NCI-H748 (cell line): ENCODE measurements around the gene PLPP1.
"Not testable (repeated sequence)": the region's sequence is repeated elsewhere in the genome, so short reads cannot be mapped to it uniquely, and the experiment has no call there.

Experiments
- DNase-seq: peaks from one replicate; lab custom pipeline; 2025; ENCODE audit not compliant: unreplicated experiment; lab: John Stamatoyannopoulos, UW

Gene PLPP1

DNA sequence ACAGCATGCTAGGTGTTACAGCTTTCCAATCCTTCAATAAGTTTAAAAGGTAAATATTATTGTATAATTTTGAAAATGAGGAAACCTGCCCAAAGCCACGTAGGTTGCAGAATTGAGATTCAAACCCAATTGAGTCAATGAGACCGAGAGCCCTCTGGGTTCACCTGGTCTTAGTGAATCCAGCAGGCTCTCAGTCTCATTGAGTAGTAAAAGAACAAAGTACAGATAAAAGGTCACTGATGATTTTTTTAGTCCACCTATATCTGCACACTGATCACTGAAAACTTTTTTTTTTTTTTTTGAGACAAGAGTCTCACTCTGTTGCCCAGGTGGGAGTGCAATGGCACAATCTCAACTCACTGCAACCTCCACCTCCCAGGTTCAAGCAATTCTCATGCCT, 27.2 kb downstream of the PLPP1 start:
- no peak for DNase-seq

DNA sequence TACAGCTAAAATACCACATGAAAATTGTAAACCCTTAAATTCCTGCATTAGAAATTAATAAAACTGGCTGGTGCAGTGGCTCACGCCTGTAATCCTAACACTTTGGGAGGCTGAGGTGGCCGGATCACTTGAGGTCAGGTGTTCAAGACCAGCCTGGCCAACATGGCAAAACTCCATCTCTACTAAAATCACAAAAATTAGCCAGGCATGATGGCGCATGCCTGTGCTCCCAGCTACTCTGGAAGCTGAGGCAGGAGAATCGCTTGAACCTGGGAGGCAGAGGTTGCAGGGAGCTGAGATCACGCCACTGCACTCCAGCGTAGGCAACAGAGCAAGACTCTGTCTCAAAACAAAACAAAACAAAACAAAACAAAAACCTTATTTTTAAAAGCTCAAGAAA, 29.1 kb downstream of the PLPP1 start:
- DNase-seq, result not testable (repeated sequence)

DNA sequence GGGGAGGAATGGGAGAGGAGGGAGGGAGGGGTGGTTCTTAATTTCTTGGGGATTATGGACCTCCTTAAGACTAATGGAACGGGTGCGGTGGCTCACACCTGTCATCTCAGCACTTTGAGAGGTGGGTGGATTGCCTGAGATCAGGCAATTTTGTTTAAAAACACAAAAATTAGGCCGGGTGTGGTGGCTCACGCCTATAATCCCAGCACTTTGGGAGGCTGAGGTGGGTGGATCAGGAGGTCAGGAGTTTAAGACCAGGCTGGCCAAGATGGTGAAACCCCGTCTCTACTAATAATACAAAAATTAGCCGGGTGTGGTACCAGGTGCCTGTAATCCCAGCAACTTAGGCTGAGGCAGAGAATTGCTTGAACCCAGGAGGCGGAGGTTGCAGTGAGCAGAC, 30.8 kb downstream of the PLPP1 start:
- DNase-seq, result not testable (repeated sequence)

DNA sequence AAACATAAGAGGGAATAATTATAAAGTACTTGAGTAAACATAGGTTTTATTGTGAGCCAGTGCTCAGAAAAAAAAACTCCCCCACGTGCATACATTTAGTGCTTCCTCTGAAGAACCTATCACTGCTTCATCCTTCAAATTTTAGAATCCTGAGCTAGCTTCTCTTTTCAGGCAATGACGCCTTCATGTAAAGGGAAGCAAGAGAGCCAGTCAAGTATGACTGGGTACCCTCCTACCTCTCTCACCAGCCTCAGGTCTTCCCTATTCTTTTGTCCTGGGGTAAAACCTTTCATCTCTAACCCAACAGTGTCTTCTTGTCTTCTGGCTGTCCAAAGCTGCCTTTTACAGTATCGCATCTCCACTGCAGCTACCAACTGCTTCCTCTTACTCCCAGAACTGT, 32.0 kb downstream of the PLPP1 start:
- DNase-seq, result no peak

DNA sequence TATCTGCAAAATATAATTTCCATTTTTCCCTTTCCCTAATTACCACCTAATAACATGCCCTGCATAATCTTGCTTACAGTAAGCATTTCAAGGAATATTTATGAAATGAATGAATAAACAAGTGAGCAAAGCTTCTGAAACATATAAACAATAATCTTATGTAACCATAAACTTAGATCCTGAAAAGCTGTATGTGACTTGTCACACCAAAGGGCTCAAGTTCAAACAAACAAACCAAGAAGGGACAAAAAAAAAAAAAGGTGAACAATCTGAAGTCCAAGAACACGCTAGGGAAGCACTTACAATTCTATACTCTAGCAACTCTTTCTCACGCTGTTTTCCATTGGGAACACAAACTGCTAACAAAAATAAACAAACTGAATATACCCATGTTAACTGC, 36.3 kb downstream of the PLPP1 start:
- no peak for DNase-seq

DNA sequence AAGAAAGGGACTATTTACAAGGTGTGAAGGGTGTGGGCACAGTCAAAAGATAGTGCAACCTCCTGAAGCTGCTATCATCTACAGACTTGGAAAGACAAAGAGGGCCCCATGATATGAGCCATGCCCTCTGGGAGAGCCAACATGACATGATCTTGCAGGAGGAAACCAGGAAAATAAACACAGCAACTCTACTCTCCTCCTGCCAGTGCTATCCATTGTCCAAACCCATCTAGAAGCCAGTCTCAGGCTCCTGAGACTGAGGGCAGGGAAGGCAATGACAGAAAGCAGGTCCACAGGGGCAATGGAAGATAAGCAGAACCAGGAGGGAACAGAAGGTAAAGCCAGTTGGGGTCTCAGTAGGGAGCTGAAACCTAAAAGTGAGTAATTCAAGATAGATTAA, 37.1 kb downstream of the PLPP1 start:
- no peak for DNase-seq

DNA sequence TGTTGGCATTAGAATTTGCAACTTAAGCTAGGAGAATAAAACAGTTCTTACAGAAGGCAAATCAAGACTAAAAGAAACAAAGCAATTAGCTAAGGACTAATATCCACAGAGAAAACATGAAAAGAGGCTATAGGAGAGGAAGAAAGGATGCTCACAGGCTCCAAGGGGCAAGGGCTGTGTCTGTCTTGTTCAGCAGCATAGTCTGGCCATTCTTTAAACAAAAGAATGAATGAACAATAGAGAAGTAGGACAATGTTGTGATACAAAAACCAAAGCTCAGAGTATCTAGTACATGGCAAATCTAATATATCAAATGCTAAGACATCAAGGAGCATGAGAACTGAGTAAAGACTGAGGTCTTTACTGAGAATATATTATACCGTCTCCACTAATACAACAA, 39.5 kb downstream of the PLPP1 start:
- DNase-seq, result no peak

DNA sequence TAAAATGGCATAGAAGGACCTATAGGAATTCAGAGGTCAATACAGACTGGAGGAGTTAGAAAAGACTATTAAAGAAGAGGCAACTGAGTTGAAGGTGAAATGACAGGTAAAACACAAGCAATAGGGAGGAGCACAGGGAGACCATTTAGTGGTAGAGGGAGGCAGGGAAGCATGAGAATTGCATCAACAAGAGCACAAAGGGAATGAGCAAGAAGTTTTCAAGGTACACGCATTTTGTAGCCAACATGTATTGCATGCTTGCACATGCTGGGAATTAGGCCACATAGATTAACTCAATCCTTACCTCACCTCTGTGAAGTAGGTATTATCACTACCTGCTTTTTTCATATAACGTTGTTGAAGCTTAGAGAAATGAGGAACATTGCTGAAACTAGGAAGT, 42.3 kb downstream of the PLPP1 start:
- no peak for DNase-seq

DNA sequence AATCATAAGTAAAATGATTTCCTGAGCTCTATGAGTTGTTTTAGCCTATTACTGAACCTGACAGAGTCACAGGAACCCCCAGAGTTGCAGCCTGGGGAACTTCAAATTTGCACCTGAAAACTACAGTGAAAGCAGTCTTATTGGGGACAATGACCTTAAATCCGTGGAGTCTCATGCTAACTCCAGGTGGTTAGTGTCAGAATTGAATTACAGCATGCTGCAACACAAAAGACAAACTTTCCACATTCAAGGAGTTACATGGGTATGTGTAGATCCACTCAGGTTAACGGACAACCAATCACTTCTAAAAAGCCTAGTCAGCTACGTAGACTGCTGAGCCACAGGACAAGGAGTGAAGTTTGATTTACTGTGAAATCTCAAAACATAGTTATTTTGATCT, 49.7 kb downstream of the PLPP1 start:
- no peak for DNase-seq

DNA sequence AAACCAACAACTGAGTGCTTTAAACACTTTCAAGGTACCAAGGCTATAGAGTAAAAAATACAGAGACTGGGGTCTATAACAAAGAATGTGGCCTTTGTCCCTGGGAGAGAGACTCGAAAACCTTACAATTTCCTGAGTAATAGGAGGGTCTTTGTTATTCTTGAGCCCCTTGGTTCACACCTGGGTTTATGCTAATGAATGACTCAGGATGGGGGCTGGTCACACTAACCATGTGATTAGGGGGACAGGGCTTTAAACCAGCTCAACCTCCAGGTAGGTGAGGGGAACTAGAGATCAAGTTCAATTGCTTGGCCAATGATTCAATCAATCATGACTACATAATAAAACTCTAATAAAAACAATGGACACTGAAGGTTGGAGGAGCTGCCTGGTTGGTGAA, 50.2 kb downstream of the PLPP1 start:
- no peak for DNase-seq

DNA sequence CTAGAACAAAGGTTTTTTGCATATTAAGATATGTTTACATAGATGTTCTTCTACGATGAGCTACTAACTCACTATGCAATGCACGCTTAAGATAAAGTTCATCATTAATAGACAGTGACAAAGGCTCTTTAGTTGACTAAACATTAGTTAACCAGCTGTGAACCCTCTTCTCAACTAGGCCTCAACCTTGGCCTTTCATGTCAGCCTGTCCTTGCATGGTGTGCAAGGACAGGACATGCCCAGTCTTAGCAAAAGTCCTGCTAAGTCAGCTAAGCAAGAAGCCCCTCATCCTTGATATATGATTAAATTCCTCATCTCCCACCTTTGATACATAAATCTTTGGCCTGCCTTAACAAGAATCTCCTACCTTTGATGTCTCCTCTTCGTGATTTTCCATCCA, 50.9 kb downstream of the PLPP1 start:
- no peak for DNase-seq

DNA sequence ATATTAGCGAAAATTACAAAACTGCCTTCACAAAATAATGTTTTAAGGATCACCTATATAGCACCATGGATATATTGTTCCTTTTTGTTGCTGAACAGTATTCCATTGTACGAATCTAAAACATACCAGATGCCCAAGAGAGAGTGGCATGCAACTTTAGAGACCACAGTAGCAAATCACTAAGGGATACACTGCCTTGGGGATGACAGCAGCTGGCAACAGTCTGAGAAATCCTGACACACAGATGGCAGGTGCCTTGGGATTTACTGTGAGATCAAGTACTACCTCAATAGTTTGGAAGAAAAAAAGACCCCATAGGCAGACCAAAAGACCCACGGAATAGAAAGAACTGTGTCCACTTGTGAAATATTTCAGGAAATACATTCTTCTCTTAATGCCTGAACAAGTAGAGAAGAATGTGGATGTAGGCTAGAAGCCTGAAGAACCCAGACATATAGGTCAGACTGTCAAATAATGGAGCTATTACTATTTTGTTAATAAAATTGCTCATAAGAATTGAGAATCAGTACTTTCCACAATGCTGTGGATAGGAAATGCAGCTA, 53.4 kb downstream of the PLPP1 start:
- no peak for DNase-seq

DNA sequence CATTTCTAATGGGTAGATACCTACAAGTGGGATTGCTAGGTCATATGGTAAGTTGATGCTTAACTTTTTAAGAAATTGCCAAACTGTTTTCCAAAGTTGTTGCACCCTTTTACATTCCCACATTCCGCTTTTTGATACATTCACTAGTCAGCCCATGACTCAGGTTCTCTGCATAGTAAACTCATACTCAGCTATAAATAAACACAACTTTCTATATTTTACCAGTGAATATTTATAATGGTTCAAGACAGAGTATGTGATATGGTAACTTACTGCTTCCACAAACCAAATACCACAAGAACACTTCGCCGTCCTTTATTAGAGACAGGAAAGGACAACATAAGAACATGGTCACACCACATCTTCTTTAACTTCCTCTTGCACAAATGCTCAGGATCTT, 54.0 kb downstream of the PLPP1 start:
- DNase-seq, result no peak

DNA sequence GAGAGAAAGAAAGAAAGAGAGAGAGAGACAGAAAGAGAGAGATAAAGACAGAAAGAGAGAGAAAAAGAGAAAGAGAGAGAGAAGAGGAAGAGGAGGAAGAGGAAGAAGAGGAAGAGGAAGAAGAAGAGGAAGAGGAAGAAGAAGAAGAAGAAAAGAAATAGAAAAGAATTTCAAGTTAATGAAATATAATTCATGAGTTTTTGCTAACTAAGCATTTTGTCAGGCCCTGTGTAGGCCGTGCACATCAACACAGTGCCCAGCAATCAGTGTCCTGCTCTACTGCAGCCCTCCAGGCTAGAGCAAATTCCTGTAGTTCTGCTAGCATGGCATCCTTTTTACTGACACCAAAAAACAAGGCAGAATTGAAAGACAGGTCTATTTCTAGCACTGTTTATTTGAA, 62.1 kb downstream of the PLPP1 start:
- no peak for DNase-seq

DNA sequence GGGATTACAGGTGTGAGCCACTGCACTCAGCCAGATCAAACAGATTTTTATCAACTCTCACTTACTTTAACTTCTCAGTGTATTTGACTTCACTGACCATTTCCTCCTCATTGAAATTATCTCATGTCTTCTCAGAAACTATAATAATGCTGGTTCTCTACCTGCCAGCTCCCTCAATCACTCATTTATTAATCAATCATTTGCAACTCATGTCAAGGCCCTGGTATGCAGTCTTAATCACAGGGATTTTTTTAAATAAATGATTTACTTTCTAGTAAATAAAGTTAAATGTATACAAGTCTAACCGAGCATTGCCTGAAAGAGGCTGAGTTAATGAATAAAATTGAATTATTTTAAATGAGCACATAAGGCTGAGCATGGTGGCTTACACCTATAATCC, 63.3 kb downstream of the PLPP1 start:
- DNase-seq, result no peak

DNA sequence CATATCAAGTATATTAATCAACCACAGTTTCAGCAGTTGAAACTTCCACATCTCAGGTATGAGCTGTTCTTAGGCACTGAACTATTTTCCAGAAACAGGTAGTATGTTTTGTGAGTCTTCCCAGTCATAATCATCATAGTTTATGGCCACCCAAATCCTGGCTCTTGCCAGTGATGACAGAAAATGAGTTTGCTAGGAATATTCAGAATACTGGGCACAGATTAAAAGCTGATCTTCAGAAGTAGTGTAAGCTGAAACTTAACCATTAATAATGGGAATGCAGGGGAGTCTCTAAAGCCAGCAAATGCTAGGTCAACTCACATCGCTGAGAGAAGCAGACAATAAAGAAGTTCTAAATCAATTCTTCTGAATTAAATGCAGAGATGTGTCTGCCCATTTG, 64.5 kb downstream of the PLPP1 start:
- no peak for DNase-seq

DNA sequence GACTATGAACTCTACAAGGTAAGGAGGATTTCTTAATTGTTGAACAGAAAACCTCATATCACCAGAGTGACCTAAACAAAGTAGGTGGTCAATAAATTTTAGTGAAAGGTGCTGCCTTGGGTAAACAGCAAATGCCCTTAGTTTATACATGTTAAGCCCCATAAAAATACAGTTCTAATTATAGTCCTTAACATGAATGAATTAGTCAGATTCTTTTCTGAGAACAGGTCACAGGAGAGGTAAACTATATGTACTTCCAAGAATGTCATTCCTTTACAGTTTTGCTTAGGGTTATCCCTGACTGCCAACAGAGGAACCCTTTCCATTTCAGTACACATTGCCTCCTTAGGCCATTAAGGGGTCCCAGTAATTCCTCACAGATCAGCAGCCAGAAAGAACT, 64.9 kb downstream of the PLPP1 start:
- DNase-seq, result no peak

DNA sequence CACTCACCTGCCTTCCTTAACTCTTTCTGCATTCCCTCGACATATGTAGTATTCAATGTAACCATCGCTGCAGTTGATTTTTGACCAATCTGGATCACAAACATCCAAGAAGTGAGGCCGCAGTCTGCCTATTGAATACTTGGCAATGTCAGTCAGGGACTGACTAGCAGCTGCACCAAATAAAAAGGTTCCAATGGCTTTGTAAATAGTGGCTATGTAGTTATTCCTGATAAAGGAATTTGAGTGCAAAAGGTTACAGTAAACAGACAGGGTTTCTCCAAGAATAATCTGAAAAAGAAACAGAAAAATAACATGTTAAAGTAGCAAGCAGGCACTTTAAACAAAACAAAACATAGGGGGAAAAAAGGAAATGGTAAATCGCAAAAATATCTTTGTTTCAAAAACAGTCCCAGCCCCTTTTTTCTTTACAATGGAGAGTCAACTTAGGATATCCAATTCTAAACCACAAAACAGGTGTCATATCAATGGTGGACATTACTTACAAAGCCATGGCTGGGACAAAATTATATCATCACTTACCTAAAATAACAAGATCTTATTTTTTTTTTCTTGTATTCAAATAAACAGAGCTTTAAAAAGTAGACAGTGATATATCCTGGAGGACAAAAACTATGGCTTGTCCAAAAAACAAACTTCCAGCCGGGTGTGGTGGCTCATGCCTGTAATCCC, 66.8 kb downstream of the PLPP1 start:
- no peak for DNase-seq

DNA sequence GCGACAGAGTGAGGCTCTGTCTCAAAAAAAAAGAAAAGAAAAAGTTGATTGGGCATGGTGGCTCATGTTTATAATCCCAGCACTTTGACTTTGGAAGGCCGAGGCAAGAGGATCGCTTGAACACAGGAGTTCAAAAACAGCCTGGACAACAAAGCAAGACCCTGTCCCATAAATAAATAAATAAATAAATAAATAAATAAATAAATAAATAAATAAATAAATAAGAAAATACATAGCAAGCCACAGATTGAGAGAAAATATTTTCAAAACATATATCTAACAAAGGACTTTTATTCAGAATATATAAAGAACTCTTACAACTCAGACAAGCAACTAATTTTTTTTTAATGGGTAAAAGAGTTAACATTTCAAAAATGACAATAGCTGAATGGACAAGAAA, 71.2 kb downstream of the PLPP1 start:
- DNase-seq, result no peak

DNA sequence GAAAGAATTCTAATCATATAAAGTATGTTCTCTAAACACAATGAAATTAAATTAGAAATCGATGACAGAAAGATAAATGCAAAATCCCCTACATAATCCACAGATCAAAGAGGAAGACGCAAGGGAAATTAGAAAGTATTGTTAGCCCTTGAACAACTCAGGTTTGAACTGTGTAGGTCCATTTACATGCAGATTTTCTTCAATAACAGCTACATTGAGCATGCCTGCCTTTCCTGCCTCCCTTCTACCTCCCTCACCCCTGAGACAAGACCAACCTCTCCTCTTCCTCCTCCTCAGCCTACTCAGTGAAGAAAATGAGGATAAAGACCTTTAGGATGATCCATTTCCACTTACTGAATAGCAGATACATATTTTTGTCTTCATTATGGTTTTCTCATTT, 75.2 kb downstream of the PLPP1 start:
- no peak for DNase-seq

DNA sequence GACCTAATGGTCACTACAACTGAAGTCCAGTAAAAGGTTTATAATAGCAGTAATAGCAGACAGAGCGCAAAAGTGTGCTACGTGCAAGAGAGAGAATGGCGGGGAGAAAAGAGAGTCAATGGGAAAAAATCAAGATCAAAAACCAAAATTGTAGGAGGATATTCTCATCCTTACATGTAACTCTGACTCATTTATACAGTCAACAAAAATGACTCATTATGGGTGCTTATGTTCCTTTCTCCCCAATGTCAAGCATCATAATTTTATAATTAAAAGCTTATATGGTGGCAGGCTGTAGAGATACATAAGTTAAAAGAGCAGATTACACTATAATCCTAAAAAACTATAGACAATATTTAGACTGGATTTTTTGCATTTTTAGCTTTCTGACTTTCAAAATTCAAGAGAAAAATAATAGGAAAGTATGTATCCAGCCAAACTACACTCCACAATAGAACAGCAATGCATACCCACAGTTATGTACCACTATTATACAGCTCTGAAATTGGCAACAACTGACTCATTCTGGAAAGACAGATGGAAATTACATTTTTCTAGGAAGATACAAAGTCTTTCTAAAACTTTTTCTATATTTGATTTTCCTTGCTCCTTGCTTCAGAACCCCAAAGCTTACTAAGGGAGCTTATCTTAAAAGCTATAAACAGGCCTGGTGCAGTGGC, 78.4 kb downstream of the PLPP1 start:
- DNase-seq, result no peak

DNA sequence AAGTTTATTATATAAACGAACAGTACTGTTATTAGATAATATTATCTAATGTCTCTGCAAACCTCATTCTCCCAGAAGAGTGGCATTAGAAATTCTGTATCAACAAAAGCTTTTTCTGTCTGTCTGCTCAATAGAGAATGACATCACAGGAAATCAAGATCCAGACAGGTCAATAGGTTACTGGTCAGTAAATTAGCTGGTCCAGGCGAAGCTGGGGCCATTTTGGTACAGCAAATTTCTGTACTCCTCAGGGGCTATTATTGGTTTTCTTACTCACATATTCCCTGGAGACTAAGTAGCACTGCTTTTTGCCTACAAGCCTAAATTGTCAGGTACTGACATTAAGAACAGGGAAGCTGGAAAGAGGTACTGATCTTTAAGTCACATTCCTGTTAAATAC, 80.5 kb downstream of the PLPP1 start:
- DNase-seq, result no peak

DNA sequence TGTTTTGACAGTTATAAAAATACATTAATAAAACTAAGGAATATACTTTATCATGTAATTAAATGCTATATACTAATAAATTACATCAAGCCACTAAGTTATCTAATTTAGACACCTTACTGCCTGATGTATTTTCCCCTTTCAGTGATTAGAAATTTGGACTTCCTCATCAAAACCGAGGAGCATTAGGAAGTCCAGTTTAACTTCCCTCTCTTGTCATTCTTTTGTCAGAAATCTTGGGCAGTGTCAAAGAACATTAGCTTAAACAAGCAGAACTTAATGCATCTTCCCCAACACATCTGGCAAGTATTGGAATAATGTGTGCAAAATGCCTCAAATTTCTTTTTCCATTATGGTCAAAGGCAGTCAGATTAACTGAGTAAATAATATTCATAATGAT, 81.6 kb downstream of the PLPP1 start:
- DNase-seq, result no peak
